Suprapubic skin (tissue), 4 donors: ENCODE data around the gene EEF1AKMT3.

ENCODE experiments used
- EP300 ChIP-seq: sonication (generic); formaldehyde crosslinking; IDR thresholded peaks from one replicate; pipeline ENCODE4 v1.6.1; 2017; ENCODE audit warnings: antibody characterized with exemption
- POLR2AphosphoS5 ChIP-seq, 3 donors: sonication (generic); formaldehyde crosslinking; IDR thresholded peaks; one replicate each; pipeline ENCODE4 v1.6.1; 2017; ENCODE audit warnings: antibody characterized with exemption in 3 of 3
- TF ChIP-seq, protein P1 (sequence below), 2 donors: fragments of 200-600 bp in 1 of 2; fragments of 450-650 bp in 1 of 2; sonication (generic) in 1 of 2; IDR thresholded peaks; one replicate each; pipeline ENCODE4 v1.5.1; 2016 to 2019; ENCODE audit warnings: antibody characterized with exemption in 2 of 2, mild to moderate bottlenecking in 1 of 2, moderate library complexity in 1 of 2

DNA sequence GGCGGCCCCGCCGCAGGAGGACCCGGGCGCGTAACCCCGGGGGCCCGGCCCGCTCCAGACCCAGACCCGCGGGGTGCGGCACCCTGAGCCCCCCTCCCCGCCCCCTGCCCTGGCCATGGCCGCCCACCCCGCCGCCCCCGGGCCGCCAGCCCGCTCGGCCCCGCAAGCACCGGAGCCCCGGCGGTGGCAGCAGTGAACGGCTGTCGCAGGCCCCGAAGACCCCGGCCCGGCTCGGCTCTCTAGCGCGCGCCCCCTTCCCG is 17.3 kb upstream of the EEF1AKMT3 start:
- no peak for TF ChIP-seq EP300
- TF ChIP-seq, protein P1, sequence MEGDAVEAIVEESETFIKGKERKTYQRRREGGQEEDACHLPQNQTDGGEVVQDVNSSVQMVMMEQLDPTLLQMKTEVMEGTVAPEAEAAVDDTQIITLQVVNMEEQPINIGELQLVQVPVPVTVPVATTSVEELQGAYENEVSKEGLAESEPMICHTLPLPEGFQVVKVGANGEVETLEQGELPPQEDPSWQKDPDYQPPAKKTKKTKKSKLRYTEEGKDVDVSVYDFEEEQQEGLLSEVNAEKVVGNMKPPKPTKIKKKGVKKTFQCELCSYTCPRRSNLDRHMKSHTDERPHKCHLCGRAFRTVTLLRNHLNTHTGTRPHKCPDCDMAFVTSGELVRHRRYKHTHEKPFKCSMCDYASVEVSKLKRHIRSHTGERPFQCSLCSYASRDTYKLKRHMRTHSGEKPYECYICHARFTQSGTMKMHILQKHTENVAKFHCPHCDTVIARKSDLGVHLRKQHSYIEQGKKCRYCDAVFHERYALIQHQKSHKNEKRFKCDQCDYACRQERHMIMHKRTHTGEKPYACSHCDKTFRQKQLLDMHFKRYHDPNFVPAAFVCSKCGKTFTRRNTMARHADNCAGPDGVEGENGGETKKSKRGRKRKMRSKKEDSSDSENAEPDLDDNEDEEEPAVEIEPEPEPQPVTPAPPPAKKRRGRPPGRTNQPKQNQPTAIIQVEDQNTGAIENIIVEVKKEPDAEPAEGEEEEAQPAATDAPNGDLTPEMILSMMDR (IDR thresholded peaks at IDR 0.05), result no peak
- TF ChIP-seq POLR2AphosphoS5 (IDR thresholded peaks at IDR 0.05), result no peak
